ACHN (cell line): ENCODE measurements around the gene WNT10A.
"Not testable (repeated sequence)": the region's sequence is repeated elsewhere in the genome, so short reads cannot be mapped to it uniquely, and the experiment has no call there.

Experiments used
- DNase-seq: peaks from one replicate; pipeline ENCODE4 v3.0.0-alpha.2; 2015
- in situ Hi-C: cut with HindIII; loops from 2 replicates; pipeline ENCODE4 v1.10.0; 2017; ENCODE audit warnings: low sequenced_read_pairs, low pct_ligation_motif_present, low pct_unique_long_range_greater_than_20kb

The WNT10A gene

GRCh38 chr2:218880102-218880858 lies at the start of gene WNT10A:
Gene WNT10A (plus strand): TSS chr2:218880852. CDS start chr2:218880996, 144 bp downstream.
- in situ Hi-C loops, result no loop called here
- DNase-seq, result no peak

- in situ Hi-C loops, result no loop called here
- no peak for DNase-seq
Measured at GRCh38 chr2:218831378-218831990, 49.2 kb upstream of the WNT10A start, which contains the start of gene PRKAG3. Gene PRKAG3 (minus strand): TSS chr2:218831803.

GRCh38 chr2:218832081-218832480 lies 48.6 kb upstream of the WNT10A start:
- in situ Hi-C loops, result no loop called here
- DNase-seq, result no peak

GRCh38 chr2:218832520-218832919 lies 48.1 kb upstream of the WNT10A start:
- peak; percentile 69 for DNase-seq
- in situ Hi-C loops, result no loop called here

GRCh38 chr2:218833023-218833609 lies 47.5 kb upstream of the WNT10A start:
- no peak for DNase-seq
- in situ Hi-C loops, result no loop called here

- DNase-seq, result no peak
- in situ Hi-C loops, result no loop called here
Measured at GRCh38 chr2:218834685-218835084, 46.0 kb upstream of the WNT10A start.

GRCh38 chr2:218837495-218837894 lies 43.2 kb upstream of the WNT10A start:
- DNase-seq, result no peak
- in situ Hi-C loops, result no loop called here

GRCh38 chr2:218839430-218839829 lies 41.2 kb upstream of the WNT10A start:
- in situ Hi-C loops, result no loop called here
- no peak for DNase-seq

GRCh38 chr2:218839888-218840287 lies 40.8 kb upstream of the WNT10A start:
- in situ Hi-C loops, result no loop called here
- DNase-seq, result no peak

GRCh38 chr2:218844334-218844733 lies 36.3 kb upstream of the WNT10A start:
- in situ Hi-C loops, DNase-seq: not testable (repeated sequence)

GRCh38 chr2:218846963-218847362 lies 33.7 kb upstream of the WNT10A start:
- DNase-seq, in situ Hi-C loops: not testable (repeated sequence)

GRCh38 chr2:218849721-218850120 lies 30.9 kb upstream of the WNT10A start:
- DNase-seq, result no peak
- in situ Hi-C loops, result no loop called here

- DNase-seq, result no peak
- in situ Hi-C loops, result no loop called here
Measured at GRCh38 chr2:218850796-218851195, 29.9 kb upstream of the WNT10A start.

- no peak for DNase-seq
- in situ Hi-C loops, result no loop called here
Measured at GRCh38 chr2:218851286-218851685, 29.4 kb upstream of the WNT10A start.

GRCh38 chr2:218852911-218853667 lies 27.6 kb upstream of the WNT10A start:
- in situ Hi-C loops, result no loop called here
- DNase-seq, result peak; percentile 60

- peak; percentile 54 for DNase-seq
Measured at GRCh38 chr2:218853766-218854165, 26.9 kb upstream of the WNT10A start.

GRCh38 chr2:218854860-218855259 lies 25.8 kb upstream of the WNT10A start:
- in situ Hi-C loops, result no loop called here

More at GRCh38 chr2:218853766-218854165, 26.9 kb upstream of the WNT10A start:
- in situ Hi-C loops, result no loop called here

GRCh38 chr2:218855305-218856166 lies 25.1 kb upstream of the WNT10A start:
- DNase-seq, result no peak
- in situ Hi-C loops, result no loop called here

More at GRCh38 chr2:218854860-218855259, 25.8 kb upstream of the WNT10A start:
- no peak for DNase-seq
